Endothelial cell of umbilical vein (primary cell): Measurements from ENCODE around the gene CACNA1C. TPM values are rescaled to one million over a fixed set of nuclear protein-coding genes. Genes with fewer than 3 reads are reported as not detected.

ENCODE experiments used
- BruUV-seq: library from RNA; stranded (reverse); fragments of 400-500 nt; replicated peaks from 2 replicates; lab custom pipeline; 2021; lab: Mats Ljungman, UMichigan
- CTCF ChIA-PET: fragments of 300-600, 350-600 bp; sonication (Branson Sonifier 250); formaldehyde crosslinking; loops from one replicate; lab custom pipeline; 2021; ENCODE audit warnings: antibody characterized with exemption, inconsistent platforms; lab: Charles Lee
- POLR2A ChIA-PET: fragments of 300-600, 350-600 bp; sonication (Branson Sonifier 250); formaldehyde crosslinking; loops from one replicate; lab custom pipeline; 2021; ENCODE audit warnings: antibody characterized with exemption, inconsistent platforms; lab: Charles Lee
- DNase-seq: peaks from one replicate; pipeline ENCODE4 v3.0.0-alpha.2; 2011; ENCODE audit warnings: low read depth, low spot score
- FAIRE-seq: peaks from 2 replicates; lab custom pipeline; 2011; peaks lifted over from hg19 to GRCh38; lab: Jason Lieb, UNC
- H2AFZ ChIP-seq: 2 replicates; pipeline ENCODE4 v1.6.0; 2012; ENCODE audit warnings: low read depth, low read length, control low read depth, inconsistent platforms
- H3K27ac ChIP-seq: 2 replicates; pipeline ENCODE4 v1.5.1; 2011; ENCODE audit warnings: low read depth, mild to moderate bottlenecking, control low read depth, low read length, moderate library complexity; ENCODE audit not compliant: insufficient read depth
- H3K27me3 ChIP-seq, 2 experiments: 2 replicates each; pipeline versions ENCODE4 v1.6.0 to v1.6.1; 2011; ENCODE audit warnings: low read length in 2 of 2, mixed read lengths in 1 of 2; ENCODE audit not compliant: control insufficient read depth in 2 of 2, insufficient read depth in 2 of 2
- H3K36me3 ChIP-seq, 2 experiments: 2 replicates in 1 of 2; 3 replicates in 1 of 2; pipeline ENCODE4 v1.5.1; 2011; ENCODE audit warnings: low read length in 2 of 2, mild to moderate bottlenecking in 1 of 2, moderate library complexity in 1 of 2; ENCODE audit not compliant: control insufficient read depth in 2 of 2, insufficient read depth in 2 of 2; ENCODE audit errors: extremely low read depth in 1 of 2
- H3K4me1 ChIP-seq: 3 replicates; pipeline ENCODE4 v1.5.1; 2011; ENCODE audit warnings: mild to moderate bottlenecking, low read length; ENCODE audit not compliant: control insufficient read depth, insufficient read depth; ENCODE audit errors: extremely low read depth
- H3K4me2 ChIP-seq: 2 replicates; pipeline ENCODE4 v1.6.1; 2011; ENCODE audit warnings: low read length, control low read depth, mixed read lengths; ENCODE audit not compliant: insufficient read depth
- H3K4me3 ChIP-seq, 3 experiments: fragments of 200-600 bp in 1 of 3; sonication (generic), shearing (Covaris generic) in 1 of 3; replicated peaks in 1 of 3; 2 replicates each; pipeline ENCODE4 v1.5.1; 2011 to 2016; ENCODE audit warnings: control low read depth in 3 of 3, low read length in 3 of 3, mild to moderate bottlenecking in 2 of 3, inconsistent platforms in 1 of 3, low read depth in 1 of 3, moderate library complexity in 1 of 3; ENCODE audit not compliant: insufficient read depth in 1 of 3
- H3K79me2 ChIP-seq: 2 replicates; pipeline ENCODE4 v1.6.0; 2012; ENCODE audit warnings: low read length, inconsistent platforms; ENCODE audit not compliant: control insufficient read depth, insufficient read depth
- H3K9ac ChIP-seq: replicated peaks from 2 replicates; pipeline ENCODE3; 2011; ENCODE audit warnings: low read length, control low read depth; ENCODE audit not compliant: insufficient read depth; ENCODE audit errors: extremely low read depth
- H3K9me1 ChIP-seq: replicated peaks from 3 replicates; pipeline ENCODE4 v1.6.0; 2011; ENCODE audit warnings: mild to moderate bottlenecking, low read length; ENCODE audit not compliant: control insufficient read depth, insufficient read depth; ENCODE audit errors: extremely low read depth
- H3K9me3 ChIP-seq: replicated peaks from 2 replicates; pipeline ENCODE4 v1.5.1; 2012; ENCODE audit warnings: low read length, inconsistent platforms; ENCODE audit not compliant: control insufficient read depth, insufficient read depth
- H4K20me1 ChIP-seq: replicated peaks from 2 replicates; pipeline ENCODE3; 2011; ENCODE audit warnings: mild to moderate bottlenecking, low read length; ENCODE audit not compliant: control insufficient read depth, insufficient read depth; ENCODE audit errors: extremely low read depth
- EZH2 ChIP-seq: IDR thresholded peaks from 2 replicates; pipeline ENCODE4 v1.6.1; 2012; ENCODE audit warnings: borderline replicate concordance, low read depth, mild to moderate bottlenecking, moderate library complexity, low read length, inconsistent platforms; ENCODE audit not compliant: severe bottlenecking
- FOS ChIP-seq: IDR thresholded peaks from 2 replicates; pipeline ENCODE4 v1.6.1; 2011; ENCODE audit warnings: mild to moderate bottlenecking, low read length, moderate library complexity, borderline replicate concordance; ENCODE audit not compliant: insufficient read depth
- GATA2 ChIP-seq: IDR thresholded peaks from 2 replicates; pipeline ENCODE4 v1.7.0; 2011; ENCODE audit warnings: low read depth, mild to moderate bottlenecking, moderate library complexity, mixed read lengths, low read length; ENCODE audit not compliant: insufficient read length, insufficient read depth
- JUN ChIP-seq: IDR thresholded peaks from 2 replicates; pipeline ENCODE4 v1.6.1; 2011; ENCODE audit warnings: borderline replicate concordance, low read depth; ENCODE audit not compliant: insufficient read length, insufficient read depth
- MYC ChIP-seq: IDR thresholded peaks from one replicate; pipeline ENCODE4 v1.6.1; 2011; ENCODE audit warnings: mild to moderate bottlenecking, low read depth, low read length
- POLR2A ChIP-seq: IDR thresholded peaks from 2 replicates; pipeline ENCODE4 v1.6.1; 2012; ENCODE audit warnings: low read depth, mild to moderate bottlenecking, control low read depth, low read length
- POLR2AphosphoS5 ChIP-seq: IDR thresholded peaks from 2 replicates; pipeline ENCODE4 v1.6.1; 2012; ENCODE audit warnings: low read depth, mild to moderate bottlenecking, control low read depth, low read length, moderate library complexity; ENCODE audit not compliant: insufficient read depth
- dilution Hi-C: fragments of 300-500 bp; cut with MboI; formaldehyde crosslinking; loops from one replicate; pipeline ENCODE4 v1.15.0; 2019; ENCODE audit warnings: low sequenced_read_pairs; ENCODE audit not compliant: extremely low pct_ligation_motif_present
- intact Hi-C: fragments of 100-400 bp; cut with micrococcal nuclease; formaldehyde crosslinking; loops from one replicate; pipeline ENCODE4 v1.10.0; 2022
- polyA plus RNA-seq, 4 experiments: library from polyadenylated mRNA; depleted of rRNA in 3 of 4; stranded (reverse) in 3 of 4; unstranded in 1 of 4; fragments of >200 nt; gene quantifications; 2 replicates each; pipeline versions ENCODE4 v1.2.1 to v1.2.3, GENCODE V29; 2011 to 2012; ENCODE audit warnings: missing spikeins in 1 of 4
- total RNA-seq: library from RNA; stranded (reverse); gene quantifications from 2 replicates; pipeline ENCODE4 v1.2.3, GENCODE V29; 2021
- TF ChIP-seq, protein P1 (sequence below), 2 donors: IDR thresholded peaks; 1 replicate in 1 of 2; 2 replicates in 1 of 2; pipeline ENCODE4 v1.5.1; 2011; ENCODE audit warnings: low read length in 2 of 2, mild to moderate bottlenecking in 2 of 2, moderate library complexity in 2 of 2, control low read depth in 1 of 2, inconsistent platforms in 1 of 2, low read depth in 1 of 2; ENCODE audit not compliant: insufficient read depth in 1 of 2; ENCODE audit errors: extremely low read depth in 1 of 2
- TF ChIP-seq, protein P2 (sequence below): IDR thresholded peaks from 2 replicates; pipeline ENCODE4 v1.6.1; 2011; ENCODE audit not compliant: insufficient read depth, insufficient read length

CACNA1C gene
- total and polyA plus RNA-seq, 2 donors (not counting 3 experiments of a cell fraction or from before 2014, with no cell fraction given), result not detected

GRCh38 chr12:2070440-2071045 lies 17.8 kb downstream of the CACNA1C start:
- CTCF ChIA-PET, result no interaction called here
- Histone ChIP-seq H3K9me1 (no peaks in the 10 kb centered on the region), H2AFZ (no peak overlapping the region), H4K20me1 (no peaks in the 10 kb centered on the region), H3K9ac (no peak overlapping the region), H3K27me3 (no peaks in the 10 kb centered on the region), H3K27ac (no peak overlapping the region), H3K4me1 (no peaks in the 10 kb centered on the region), H3K36me3 (no peaks in the 10 kb centered on the region), H3K4me3 (no peak overlapping the region), H3K9me3 (no peaks in the 10 kb centered on the region), H3K79me2 (no peaks in the 10 kb centered on the region), H3K4me2 (no peak overlapping the region)
- dilution Hi-C loops, result no loop called here
- intact Hi-C loops, result no loop called here
- FAIRE-seq (no peak), DNase-seq (no peak)
- POLR2A ChIA-PET, result no interaction called here
- no TSS peak for BruUV-seq
- TF ChIP-seq GATA2, result no peak
- no peak for TF ChIP-seq MYC
- no peak for TF ChIP-seq POLR2A
- no peak for TF ChIP-seq JUN
- no peak for TF ChIP-seq FOS
- TF ChIP-seq, protein P1, sequence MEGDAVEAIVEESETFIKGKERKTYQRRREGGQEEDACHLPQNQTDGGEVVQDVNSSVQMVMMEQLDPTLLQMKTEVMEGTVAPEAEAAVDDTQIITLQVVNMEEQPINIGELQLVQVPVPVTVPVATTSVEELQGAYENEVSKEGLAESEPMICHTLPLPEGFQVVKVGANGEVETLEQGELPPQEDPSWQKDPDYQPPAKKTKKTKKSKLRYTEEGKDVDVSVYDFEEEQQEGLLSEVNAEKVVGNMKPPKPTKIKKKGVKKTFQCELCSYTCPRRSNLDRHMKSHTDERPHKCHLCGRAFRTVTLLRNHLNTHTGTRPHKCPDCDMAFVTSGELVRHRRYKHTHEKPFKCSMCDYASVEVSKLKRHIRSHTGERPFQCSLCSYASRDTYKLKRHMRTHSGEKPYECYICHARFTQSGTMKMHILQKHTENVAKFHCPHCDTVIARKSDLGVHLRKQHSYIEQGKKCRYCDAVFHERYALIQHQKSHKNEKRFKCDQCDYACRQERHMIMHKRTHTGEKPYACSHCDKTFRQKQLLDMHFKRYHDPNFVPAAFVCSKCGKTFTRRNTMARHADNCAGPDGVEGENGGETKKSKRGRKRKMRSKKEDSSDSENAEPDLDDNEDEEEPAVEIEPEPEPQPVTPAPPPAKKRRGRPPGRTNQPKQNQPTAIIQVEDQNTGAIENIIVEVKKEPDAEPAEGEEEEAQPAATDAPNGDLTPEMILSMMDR (IDR thresholded peaks at IDR 0.05; ENCODE audit: extremely low read depth in 1 of 2, insufficient read depth in 1 of 2, low read depth in 1 of 2, low read length in 2 of 2), result no peak
- TF ChIP-seq POLR2AphosphoS5, result no peak
- no peak for TF ChIP-seq EZH2
- TF ChIP-seq, protein P2, sequence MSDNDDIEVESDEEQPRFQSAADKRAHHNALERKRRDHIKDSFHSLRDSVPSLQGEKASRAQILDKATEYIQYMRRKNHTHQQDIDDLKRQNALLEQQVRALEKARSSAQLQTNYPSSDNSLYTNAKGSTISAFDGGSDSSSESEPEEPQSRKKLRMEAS, result no peak
